B cell (primary cell): Measurements from ENCODE around the gene PSMA1. TPM values are rescaled to one million over a fixed set of nuclear protein-coding genes. Genes with fewer than 3 reads are reported as not detected.
"Not testable (repeated sequence)": the region's sequence is repeated elsewhere in the genome, so short reads cannot be mapped to it uniquely, and the experiment has no call there.

Experiments
- ATAC-seq: fragments of 200-7000 bp; cut with Tn5 transposase; one replicate; pipeline ENCODE4 v1.10.0; 2021; ENCODE audit warnings: low read depth, mild to moderate bottlenecking, moderate number of reproducible peaks, moderate library complexity
- CTCF ChIA-PET: fragments of 350-600 bp; sonication (Branson Sonifier 250); formaldehyde crosslinking; loops from one replicate; lab custom pipeline; 2021; ENCODE audit warnings: antibody characterized with exemption, inconsistent platforms; lab: Charles Lee
- POLR2A ChIA-PET: fragments of 350-600 bp; sonication (Branson Sonifier 250); formaldehyde crosslinking; loops from one replicate; lab custom pipeline; 2021; ENCODE audit warnings: antibody characterized with exemption; lab: Charles Lee
- DNase-seq: peaks from one replicate; pipeline ENCODE4 v3.0.0; 2013
- H2AFZ ChIP-seq: 2 replicates; pipeline ENCODE4 v1.6.1; 2012; ENCODE audit warnings: mild to moderate bottlenecking, low read depth, low read length; ENCODE audit not compliant: insufficient read depth, poor library complexity, severe bottlenecking
- H3K27ac ChIP-seq, 2 donors: 1 replicate in 1 of 2; 2 replicates in 1 of 2; pipeline ENCODE4 v1.5.1; 2012 to 2013; ENCODE audit warnings: low read length in 2 of 2, mild to moderate bottlenecking in 2 of 2, moderate library complexity in 1 of 2
- H3K27me3 ChIP-seq, 4 experiments: fragments of 200-600 bp in 1 of 4; sonication (generic) in 1 of 4; replicated peaks in 1 of 4; 1 replicate in 2 of 4; 2 replicates in 2 of 4; pipeline versions ENCODE4 v1.6.1 to v1.7.0; 2013 to 2016; ENCODE audit warnings: low read length in 3 of 4, mild to moderate bottlenecking in 2 of 4, mixed read lengths in 1 of 4, moderate library complexity in 1 of 4; ENCODE audit not compliant: insufficient read depth in 4 of 4, control insufficient read depth in 3 of 4; ENCODE audit errors: control extremely low read depth in 1 of 4
- H3K36me3 ChIP-seq, 2 experiments: replicated peaks in 1 of 2; 1 replicate in 1 of 2; 2 replicates in 1 of 2; pipeline versions ENCODE4 v1.6.1 to v1.7.1; 2013; ENCODE audit warnings: low read length in 1 of 2; ENCODE audit not compliant: insufficient read depth in 2 of 2, control insufficient read depth in 1 of 2; ENCODE audit errors: control extremely low read depth in 1 of 2, extremely low read depth in 1 of 2
- H3K4me1 ChIP-seq, 2 donors: fragments of 200-600 bp in 1 of 2; sonication (generic) in 1 of 2; 1 replicate in 1 of 2; 2 replicates in 1 of 2; pipeline versions ENCODE4 v1.5.1 to v1.6.1; 2013 to 2017; ENCODE audit warnings: low read length in 2 of 2; ENCODE audit not compliant: control insufficient read depth in 2 of 2, insufficient read depth in 2 of 2
- H3K4me2 ChIP-seq: replicated peaks from 2 replicates; pipeline ENCODE3; 2012; ENCODE audit warnings: mild to moderate bottlenecking, low read depth, low read length; ENCODE audit not compliant: poor library complexity, severe bottlenecking
- H3K4me3 ChIP-seq, 5 experiments: fragments of 200-600 bp in 1 of 5; sonication (generic) in 1 of 5; 1 replicate in 3 of 5; 2 replicates in 2 of 5; pipeline versions ENCODE4 v1.5.1 to v1.7.0; 2011 to 2016; ENCODE audit warnings: low read length in 4 of 5, mild to moderate bottlenecking in 4 of 5, low read depth in 2 of 5, control low read depth in 1 of 5, moderate library complexity in 1 of 5; ENCODE audit not compliant: insufficient read depth in 1 of 5; ENCODE audit errors: control extremely low read depth in 1 of 5, extremely low read depth in 1 of 5
- H3K79me2 ChIP-seq: fragments of 200-600 bp; sonication (generic); one replicate; pipeline ENCODE4 v1.6.0; 2016; ENCODE audit warnings: low read length; ENCODE audit not compliant: control insufficient read depth, insufficient read depth
- H3K9ac ChIP-seq: fragments of 200-600 bp; sonication (generic); 2 replicates; pipeline ENCODE4 v1.6.1; 2017; ENCODE audit warnings: mild to moderate bottlenecking, low read length, moderate library complexity
- H3K9me3 ChIP-seq, 3 donors: one replicate each; pipeline versions ENCODE4 v1.6.1 to v1.7.1; 2013; ENCODE audit warnings: low read length in 2 of 3; ENCODE audit not compliant: control insufficient read depth in 2 of 3, insufficient read depth in 1 of 3; ENCODE audit errors: control extremely low read depth in 1 of 3
- H4K20me1 ChIP-seq: 2 replicates; pipeline ENCODE4 v1.6.0; 2012; ENCODE audit warnings: mild to moderate bottlenecking, low read length; ENCODE audit not compliant: insufficient read depth, control insufficient read depth, poor library complexity, severe bottlenecking
- H3K27ac Mint-ChIP-seq: one replicate; pipeline ENCODE4 v1.8.0; 2021; ENCODE audit warnings: mixed read lengths
- H3K27me3 Mint-ChIP-seq: one replicate; pipeline ENCODE4 v1.8.0; 2021; ENCODE audit warnings: mixed read lengths
- H3K4me1 Mint-ChIP-seq: one replicate; pipeline ENCODE4 v1.8.0; 2021; ENCODE audit warnings: mixed read lengths
- H3K4me3 Mint-ChIP-seq: one replicate; pipeline ENCODE4 v1.8.0; 2021; ENCODE audit warnings: mixed read lengths
- H3K9me3 Mint-ChIP-seq: one replicate; pipeline ENCODE4 v1.8.0; 2022; ENCODE audit warnings: mixed read lengths; ENCODE audit not compliant: insufficient read depth
- CTCF ChIP-seq: fragments of 200-600 bp; IDR thresholded peaks from one replicate; pipeline ENCODE4 v1.8.0; 2022; ENCODE audit warnings: antibody characterized with exemption, mild to moderate bottlenecking
- EZH2 ChIP-seq: IDR thresholded peaks from 2 replicates; pipeline ENCODE4 v1.6.1; 2012; ENCODE audit warnings: borderline replicate concordance, low read depth, mild to moderate bottlenecking, moderate library complexity, low read length; ENCODE audit not compliant: insufficient read depth, poor library complexity, severe bottlenecking
- WGBS: methylation state at CpG from one replicate; pipeline ENCODE4 v1.1.5; 2013; ENCODE audit warnings: missing lambda C conversion rate; ENCODE audit not compliant: insufficient coverage; 5-methylcytosine and 5-hydroxymethylcytosine counted together
- intact Hi-C: fragments of 100-400 bp; cut with micrococcal nuclease; formaldehyde crosslinking; loops from one replicate; pipeline ENCODE4 v1.10.0; 2022
- polyA plus RNA-seq: library from polyadenylated mRNA; depleted of rRNA; stranded (reverse); fragments of >200 nt; gene quantifications from 2 replicates; pipeline ENCODE4 v1.2.3, GENCODE V29; 2012
- total RNA-seq, 2 donors: library from RNA; stranded (reverse); fragments of 120-200 nt in 1 of 2; gene quantifications; 1 replicate in 1 of 2; 2 replicates in 1 of 2; pipeline versions ENCODE4 v1.2.3 to v1.2.4, GENCODE V29; 2013 to 2022

Gene PSMA1
- total and polyA plus RNA-seq, 2 donors (not counting 1 experiment from before 2014, with no cell fraction given): 91.4 to 123 TPM

- H4K20me1 ChIP-seq, H3K79me2 ChIP-seq, H2AFZ ChIP-seq, H3K9me3 ChIP-seq, H3K27me3 Mint-ChIP-seq, H3K4me1 Mint-ChIP-seq, H3K27me3 ChIP-seq, H3K36me3 ChIP-seq, H3K4me2 ChIP-seq, H3K27ac ChIP-seq, H3K4me3 ChIP-seq, H3K27ac Mint-ChIP-seq, POLR2A ChIA-PET, H3K4me3 Mint-ChIP-seq, DNase-seq, H3K9me3 Mint-ChIP-seq, H3K4me1 ChIP-seq, ATAC-seq, H3K9ac ChIP-seq: not testable (repeated sequence)
- intact Hi-C loops: loop anchor here (5.0 kb wide), 5 partner anchors 42 to 542 kb away; no protein-coding TSS in a partner anchor
- WGBS: 100% methylated on average over 3 of the region's 4 CpGs
- CTCF ChIA-PET: interaction anchor here (0.7 to 6.4 kb wide), 10 partner anchors 9 to 371 kb away, joined by 3 to 76 read pairs (median 5); partner anchors contain the start of genes CYP2R1 and PDE3B
Measured at GRCh38 chr11:14535166-14535565, 15.0 kb upstream of the PSMA1 start.

DNA sequence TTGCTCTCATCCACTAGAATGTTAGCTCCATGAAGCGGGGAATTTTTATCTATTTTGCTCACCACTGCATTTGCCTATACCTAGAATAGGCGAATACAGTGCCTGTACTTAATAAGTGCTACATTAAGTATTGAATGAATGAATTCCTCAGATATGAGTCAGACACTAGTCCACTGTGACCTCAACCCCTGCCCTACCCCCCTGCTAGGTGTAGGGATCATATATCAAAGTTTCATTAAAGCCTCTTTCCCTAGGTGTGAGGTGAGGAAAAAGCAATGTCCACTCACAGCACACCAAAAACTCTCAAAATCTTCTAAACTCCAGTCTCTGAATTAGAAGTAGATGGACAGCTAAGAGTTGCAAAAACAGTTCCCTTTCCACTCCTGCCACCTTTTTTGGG, 9.8 kb upstream of the PSMA1 start:
- Histone ChIP-seq H3K27ac (no peak overlapping the region), H4K20me1 (no peaks in the 10 kb centered on the region), H3K9ac (no peak overlapping the region), H3K9me3 (peaks cover 0 to 4% (median 0%) of the 10 kb centered on the region in 3 donors), H3K27me3 (no peaks in the 10 kb centered on the region), H3K4me3 (no peak overlapping the region), H3K79me2 (no peaks in the 10 kb centered on the region), H3K4me1 (no peaks in the 10 kb centered on the region), H3K4me2 (no peak overlapping the region), H2AFZ (no peak overlapping the region), H3K36me3 (no peaks in the 10 kb centered on the region)
- H3K9me3 Mint-ChIP-seq: no peaks in the 10 kb centered on the region
- ChIA-PET CTCF (interaction anchor here (6.4 kb wide), 1 partner anchor 377 kb away, joined by 76 read pairs; no protein-coding TSS in a partner anchor), POLR2A (no interaction called here)
- H3K4me3 Mint-ChIP-seq: no peak overlapping the region
- ATAC-seq (no peak), DNase-seq (no peak)
- WGBS: no CpG with 5 or more reads among the region's 2 CpGs
- no peaks in the 10 kb centered on the region for H3K27me3 Mint-ChIP-seq
- intact Hi-C loops: loop anchor here (10.0 kb wide), 1 partner anchor 1065 kb away; the partner anchor contains the start of gene BTBD10
- H3K4me1 Mint-ChIP-seq: no peaks in the 10 kb centered on the region
- no peak overlapping the region for H3K27ac Mint-ChIP-seq
- TF ChIP-seq CTCF: no peak
- no peak for TF ChIP-seq EZH2
